GM12891 (cell line): Measurements from ENCODE around the gene SLC7A1.
"Not testable (repeated sequence)": the region's sequence is repeated elsewhere in the genome, so short reads cannot be mapped to it uniquely, and the experiment has no call there.

Source experiments
- POLR2A ChIP-seq: IDR thresholded peaks from 2 replicates; pipeline ENCODE4 v1.6.1; 2011; ENCODE audit warnings: low read depth, low read length, control low read depth
- POLR2AphosphoS5 ChIP-seq: IDR thresholded peaks from 2 replicates; pipeline ENCODE4 v1.6.1; 2011; ENCODE audit warnings: low read depth, low read length, control low read depth
- TAF1 ChIP-seq: IDR thresholded peaks from 2 replicates; pipeline ENCODE4 v1.6.1; 2011; ENCODE audit warnings: low read depth, low read length, control low read depth

DNA sequence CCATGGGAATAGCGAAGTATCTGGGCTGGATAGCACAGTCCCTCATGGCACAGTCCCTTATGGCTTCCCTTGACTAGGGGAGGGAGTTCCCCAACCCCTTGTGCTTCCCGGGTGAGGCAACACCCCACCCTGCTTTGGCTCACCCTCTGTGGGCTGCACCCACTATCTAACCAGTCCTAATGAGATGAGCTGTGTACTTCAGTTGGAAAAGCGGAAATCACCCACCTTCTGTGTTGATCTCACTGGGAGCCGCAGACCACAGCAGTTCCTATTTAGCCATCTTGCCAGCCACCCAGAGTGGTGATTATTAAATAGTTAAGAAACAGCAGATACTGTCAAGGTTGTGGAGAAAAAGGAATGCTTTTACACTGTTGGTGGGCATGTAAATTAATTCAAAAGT, 41.3 kb upstream of the SLC7A1 start:
- TF ChIP-seq POLR2A, TAF1, POLR2AphosphoS5: not testable (repeated sequence)
